PC-9 (cell line): ENCODE results near the gene CLDN4. TPM values are rescaled to one million over a fixed set of nuclear protein-coding genes. Genes with fewer than 3 reads are reported as not detected.
A peak's percentile ranks its signal among the peaks of the same experiment; 100 is the strongest.
"Not testable (repeated sequence)": the region's sequence is repeated elsewhere in the genome, so short reads cannot be mapped to it uniquely, and the experiment has no call there.

Experiments used
- BruUV-seq: library from RNA; stranded (reverse); fragments of 400-500 nt; replicated peaks from 2 replicates; lab custom pipeline; 2021; lab: Mats Ljungman, UMichigan
- CTCF ChIA-PET: fragments of 300-600 bp; sonication (Branson Sonifier 250); formaldehyde crosslinking; loops from one replicate; lab custom pipeline; 2022; ENCODE audit warnings: antibody characterized with exemption; lab: Charles Lee
- POLR2A ChIA-PET: fragments of 300-600 bp; sonication (Branson Sonifier 250); formaldehyde crosslinking; loops from one replicate; lab custom pipeline; 2022; ENCODE audit warnings: antibody characterized with exemption; ENCODE audit not compliant: unreplicated experiment; lab: Charles Lee
- DNase-seq, 2 experiments: peaks; one replicate each; pipeline versions ENCODE4 v3.0.0 to v3.0.0-alpha.2; 2015 to 2022; ENCODE audit warnings: mixed read lengths in 1 of 2
- H2AFZ ChIP-seq: fragments of 200-600 bp; sonication (generic); 2 replicates; pipeline ENCODE4 v1.8.1; 2017; ENCODE audit warnings: antibody characterized with exemption
- H3F3A ChIP-seq: fragments of 200-600 bp; sonication (generic); 2 replicates; pipeline ENCODE4 v1.8.1; 2017; ENCODE audit warnings: antibody characterized with exemption, mild to moderate bottlenecking, low read depth; ENCODE audit not compliant: insufficient read depth
- H3K27ac ChIP-seq: fragments of 200-600 bp; sonication (generic); 2 replicates; pipeline ENCODE4 v1.6.1; 2016; ENCODE audit warnings: mixed run types
- H3K27me3 ChIP-seq: fragments of 200-600 bp; sonication (generic); 2 replicates; pipeline ENCODE4 v1.6.1; 2016; ENCODE audit warnings: low read depth, mixed run types; ENCODE audit not compliant: insufficient read depth
- H3K36me3 ChIP-seq: fragments of 200-600 bp; sonication (generic); 2 replicates; pipeline ENCODE4 v1.6.1; 2016; ENCODE audit warnings: low read depth, mixed run types
- H3K4me1 ChIP-seq: fragments of 200-600 bp; sonication (generic); replicated peaks from 2 replicates; pipeline ENCODE4 v1.6.1; 2016; ENCODE audit warnings: mixed run types; ENCODE audit not compliant: insufficient read depth
- H3K4me2 ChIP-seq: fragments of 200-600 bp; sonication (generic); 2 replicates; pipeline ENCODE4 v1.6.1; 2017; ENCODE audit warnings: mixed run types
- H3K4me3 ChIP-seq: fragments of 200-600 bp; sonication (generic); 2 replicates; pipeline ENCODE4 v1.6.1; 2016; ENCODE audit warnings: mixed run types
- H3K79me2 ChIP-seq: fragments of 200-600 bp; sonication (generic); 2 replicates; pipeline ENCODE4 v1.6.1; 2017; ENCODE audit warnings: low read depth, mixed run types
- H3K9me2 ChIP-seq: fragments of 200-600 bp; sonication (generic); 2 replicates; pipeline ENCODE4 v1.8.1; 2017; ENCODE audit warnings: mild to moderate bottlenecking; ENCODE audit not compliant: insufficient read depth
- H3K9me3 ChIP-seq: fragments of 200-600 bp; sonication (generic); 2 replicates; pipeline ENCODE4 v1.8.1; 2016; ENCODE audit warnings: low read depth; ENCODE audit not compliant: insufficient read depth
- H4K20me1 ChIP-seq: fragments of 200-600 bp; sonication (generic); 2 replicates; pipeline ENCODE4 v1.8.1; 2017; ENCODE audit not compliant: insufficient read depth
- CTCF ChIP-seq: fragments of 200-600 bp; sonication (generic); conservative IDR thresholded peaks from 2 replicates; pipeline ENCODE4 v1.6.1; 2017; ENCODE audit warnings: mixed run types, antibody characterized with exemption, mild to moderate bottlenecking, moderate library complexity
- EZH2 ChIP-seq: fragments of 200-600 bp; sonication (generic); IDR thresholded peaks from 2 replicates; pipeline ENCODE4 v1.8.0; 2017; ENCODE audit warnings: antibody characterized with exemption, low read depth
- intact Hi-C: fragments of 100-400 bp; cut with micrococcal nuclease; formaldehyde crosslinking; loops from one replicate; pipeline ENCODE4 v1.10.0; 2022; ENCODE audit not compliant: unreplicated experiment
- total RNA-seq: library from RNA; stranded (reverse); gene quantifications from 2 replicates; pipeline ENCODE4 v1.2.3, GENCODE V29; 2021

The CLDN4 gene
- total RNA-seq, 1 experiment from 2014 or later = 498 TPM

- Histone ChIP-seq H2AFZ (no peak overlapping the region), H3K27ac (no peak overlapping the region), H3K4me3 (no peak overlapping the region), H3K79me2 (no peaks in the 10 kb centered on the region), H3K4me1 (peaks cover 45% of the 10 kb centered on the region), H3K36me3 (no peaks in the 10 kb centered on the region), H3K9me2 (no peaks in the 10 kb centered on the region), H3F3A (peaks cover 24% of the 10 kb centered on the region), H3K9me3 (no peaks in the 10 kb centered on the region), H3K27me3 (no peaks in the 10 kb centered on the region), H4K20me1 (no peaks in the 10 kb centered on the region), H3K4me2 (no peak overlapping the region)
- TF ChIP-seq EZH2 (no peak), CTCF (no peak)
- intact Hi-C loops = loop anchor here (10.0 kb wide), 1 partner anchor 235 kb away; no protein-coding TSS in a partner anchor
- BruUV-seq = no TSS peak
- ChIA-PET POLR2A (interaction anchor here (0.6 kb wide), 1 partner anchor 30 kb away, joined by 10 read pairs; no protein-coding TSS in a partner anchor), CTCF (interaction anchor here (1.0 kb wide), 1 partner anchor 8 kb away, joined by 3 read pairs; no protein-coding TSS in a partner anchor)
- DNase-seq = no peak
Measured at GRCh38 chr7:73820013-73820412, 10.8 kb upstream of the CLDN4 start.

- not testable (repeated sequence) for H3K9me2 ChIP-seq, H2AFZ ChIP-seq, H3K27me3 ChIP-seq, H3K4me3 ChIP-seq, H3K9me3 ChIP-seq, H3K36me3 ChIP-seq, DNase-seq, H4K20me1 ChIP-seq, H3K79me2 ChIP-seq
- Histone ChIP-seq H3F3A (peaks cover 34% of the 10 kb centered on the region), H3K4me2 (peak overlapping the region; percentile 32), H3K4me1 (peaks cover 59% of the 10 kb centered on the region), H3K27ac (peak overlapping the region; percentile 99)
- ChIA-PET CTCF (interaction anchor here (0.6 to 1.9 kb wide), 8 partner anchors 10 to 157 kb away, joined by 3 to 7 read pairs (median 4); no protein-coding TSS in a partner anchor), POLR2A (interaction anchor here (0.5 to 2.1 kb wide), 16 partner anchors 9 to 903 kb away, joined by 3 to 46 read pairs (median 8); partner anchors contain the start of genes ABHD11, CLDN4 and METTL27)
- intact Hi-C loops = loop anchor here (1.0 to 10.0 kb wide), 6 partner anchors 9 to 237 kb away; partner anchors contain the start of genes CLDN3 and CLDN4
- BruUV-seq = TSS peak; percentile 34
Measured at GRCh38 chr7:73821597-73822285, 9.1 kb upstream of the CLDN4 start.

- no TSS peak for BruUV-seq
- POLR2A ChIA-PET = interaction anchor here (0.5 to 2.1 kb wide), 23 partner anchors 8 to 902 kb away, joined by 3 to 46 read pairs (median 6); partner anchors contain the start of genes ABHD11, CLDN4 and METTL27
Measured at GRCh38 chr7:73822319-73823173, 8.2 kb upstream of the CLDN4 start.

More at GRCh38 chr7:73822319-73823173, 8.2 kb upstream of the CLDN4 start:
- no peak overlapping the region for H3K4me3 ChIP-seq
- peak overlapping the region; percentile 65 for H3K4me2 ChIP-seq
- H3K4me1 ChIP-seq = peaks cover 62% of the 10 kb centered on the region
- no peak overlapping the region for H2AFZ ChIP-seq
- no peaks in the 10 kb centered on the region for H3K79me2 ChIP-seq
- H4K20me1 ChIP-seq = no peaks in the 10 kb centered on the region
- intact Hi-C loops = loop anchor here (1.0 to 10.0 kb wide), 6 partner anchors 8 to 238 kb away; partner anchors contain the start of genes CLDN3 and CLDN4
- TF ChIP-seq EZH2 = no peak
- no peak for TF ChIP-seq CTCF
- H3F3A ChIP-seq = peaks cover 42% of the 10 kb centered on the region
- DNase-seq = peak; percentile 99
- no peaks in the 10 kb centered on the region for H3K36me3 ChIP-seq
- H3K27me3 ChIP-seq = no peaks in the 10 kb centered on the region
- peak overlapping the region; percentile 99 for H3K27ac ChIP-seq
- CTCF ChIA-PET = interaction anchor here (0.6 to 1.9 kb wide), 10 partner anchors 11 to 156 kb away, joined by 3 to 7 read pairs (median 4); no protein-coding TSS in a partner anchor
- H3K9me2 ChIP-seq = no peaks in the 10 kb centered on the region
- no peaks in the 10 kb centered on the region for H3K9me3 ChIP-seq
